ENCODE data around the gene APOB.

The APOB gene

DNA sequence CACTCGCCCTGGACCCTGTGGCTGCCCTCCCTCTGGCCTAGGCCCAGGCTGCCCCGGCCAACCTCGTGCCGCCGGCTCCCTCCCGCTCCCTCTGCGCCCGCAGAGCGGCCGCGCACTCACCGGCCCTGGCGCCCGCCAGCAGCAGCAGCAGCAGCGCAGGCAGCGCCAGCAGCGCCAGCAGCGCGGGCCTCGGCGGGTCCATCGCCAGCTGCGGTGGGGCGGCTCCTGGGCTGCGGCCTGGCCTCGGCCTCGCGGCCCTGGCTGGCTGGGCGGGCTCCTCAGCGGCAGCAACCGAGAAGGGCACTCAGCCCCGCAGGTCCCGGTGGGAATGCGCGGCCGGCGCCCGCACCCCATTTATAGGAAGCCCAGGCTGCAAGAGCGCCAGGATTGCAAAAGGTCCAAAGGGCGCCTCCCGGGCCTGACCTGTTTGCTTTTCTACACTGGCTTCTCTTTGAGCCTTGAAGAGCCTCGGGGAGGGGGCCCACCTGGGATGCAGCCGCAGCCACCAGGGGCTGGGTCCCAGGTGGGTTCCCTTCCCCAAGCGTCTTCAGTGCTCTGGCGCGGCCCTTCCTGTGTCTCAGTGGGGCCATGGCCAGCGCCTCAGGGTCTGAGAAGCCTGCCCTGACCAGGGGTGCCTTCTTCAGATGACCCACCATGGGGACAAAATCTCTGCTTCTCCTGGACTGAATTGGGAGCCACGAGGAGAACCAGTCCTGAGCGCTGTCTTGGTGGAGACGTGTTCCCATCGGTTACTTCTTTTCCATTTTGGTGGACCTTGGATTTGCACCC is at the start of gene APOB:
TSS of gene APOB (minus strand) at position 330 of the 789 bp plus-strand sequence. CDS start at position 202, 128 bp downstream.
- no peak for DNase-seq

- DNase-seq: no peak
These were observed 48.5 kb upstream of the APOB start for GRCh38 chr2:21092308-21092869.

DNA sequence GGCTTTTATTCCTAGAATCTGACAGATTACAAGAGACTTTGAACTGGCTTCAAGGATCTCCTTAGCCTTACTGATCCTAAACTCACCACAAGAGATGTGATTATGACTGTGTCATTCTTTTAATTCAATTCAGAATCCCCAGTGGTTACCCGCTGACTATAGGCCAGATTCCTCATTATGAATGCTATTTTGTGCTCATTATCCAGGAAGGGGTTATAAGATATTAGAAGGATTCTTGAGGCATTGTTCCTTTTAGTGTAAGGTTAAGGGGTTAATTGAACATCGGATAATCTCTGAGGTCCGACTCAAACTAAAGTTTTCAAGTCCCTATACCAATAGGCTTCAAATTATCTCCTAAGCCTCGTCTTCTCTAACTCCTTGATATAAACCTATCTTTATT is 40.5 kb upstream of the APOB start:
- DNase-seq: no peak

- no peak for DNase-seq
These were observed 39.6 kb upstream of the APOB start for GRCh38 chr2:21083482-21083881.

DNA sequence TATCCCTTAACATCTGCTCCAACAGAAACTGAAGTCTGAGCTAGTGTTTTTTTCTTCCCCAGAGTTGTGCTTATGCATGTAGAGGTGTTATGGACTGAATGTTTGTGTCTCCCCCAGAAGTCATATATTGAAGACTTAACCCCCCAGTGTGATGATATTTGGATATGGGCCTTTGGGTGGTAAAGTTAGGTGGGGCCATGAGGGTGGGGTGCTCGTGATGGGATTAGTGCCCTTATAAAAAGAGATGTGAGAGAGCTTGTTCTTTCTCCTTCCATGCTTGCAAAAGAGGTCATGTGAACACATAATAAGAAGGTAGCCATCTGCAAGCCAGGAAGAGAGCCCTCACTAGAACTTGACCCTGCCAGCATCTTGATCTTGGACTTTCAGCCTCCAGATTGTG is 34.4 kb upstream of the APOB start:
- DNase-seq: no peak

- no peak for DNase-seq
These were observed 28.8 kb upstream of the APOB start for GRCh38 chr2:21072477-21073242.

DNA sequence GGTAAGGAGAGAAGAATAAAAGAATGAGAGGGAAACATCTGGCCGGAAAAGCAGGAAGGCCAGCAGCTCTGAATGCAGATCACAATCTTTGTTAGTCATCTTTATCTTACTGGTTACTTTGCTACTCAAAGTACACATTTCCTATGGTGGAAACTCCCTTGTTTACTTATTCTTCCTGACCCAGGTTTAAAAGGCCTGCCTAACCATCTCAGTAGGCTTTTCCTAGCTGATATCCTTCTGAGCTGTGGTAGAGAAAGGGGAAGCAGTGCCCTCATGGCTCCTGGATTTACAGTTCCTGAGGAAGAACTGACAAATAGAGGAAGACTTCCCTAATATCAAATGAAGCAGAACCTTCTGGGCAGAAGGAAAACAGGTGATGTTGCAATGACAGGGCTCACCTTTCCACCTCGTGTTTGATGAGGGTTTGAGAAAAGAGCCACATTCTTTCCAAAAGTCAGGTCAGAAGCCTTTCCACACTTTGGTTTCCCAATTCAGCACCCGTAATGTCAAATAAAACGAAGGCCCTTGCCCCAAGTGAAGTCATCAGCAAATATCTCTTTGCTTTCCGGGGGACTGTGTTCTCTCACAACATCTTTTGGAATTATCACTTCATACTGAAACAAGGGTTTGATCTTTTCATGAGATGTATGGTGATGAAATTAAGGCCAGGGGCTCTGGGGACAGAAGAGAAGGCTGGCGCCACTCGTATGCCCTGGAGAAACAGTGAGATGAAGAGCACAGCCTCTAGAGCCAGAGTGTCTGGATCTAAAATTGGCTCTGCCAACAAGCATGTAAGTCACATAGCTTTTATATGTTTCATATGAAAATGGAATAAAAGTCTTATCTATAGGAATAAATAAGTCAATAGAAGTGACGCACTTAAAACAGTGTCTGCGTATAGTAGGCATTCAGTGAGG is 26.7 kb upstream of the APOB start:
- DNase-seq: no peak

DNA sequence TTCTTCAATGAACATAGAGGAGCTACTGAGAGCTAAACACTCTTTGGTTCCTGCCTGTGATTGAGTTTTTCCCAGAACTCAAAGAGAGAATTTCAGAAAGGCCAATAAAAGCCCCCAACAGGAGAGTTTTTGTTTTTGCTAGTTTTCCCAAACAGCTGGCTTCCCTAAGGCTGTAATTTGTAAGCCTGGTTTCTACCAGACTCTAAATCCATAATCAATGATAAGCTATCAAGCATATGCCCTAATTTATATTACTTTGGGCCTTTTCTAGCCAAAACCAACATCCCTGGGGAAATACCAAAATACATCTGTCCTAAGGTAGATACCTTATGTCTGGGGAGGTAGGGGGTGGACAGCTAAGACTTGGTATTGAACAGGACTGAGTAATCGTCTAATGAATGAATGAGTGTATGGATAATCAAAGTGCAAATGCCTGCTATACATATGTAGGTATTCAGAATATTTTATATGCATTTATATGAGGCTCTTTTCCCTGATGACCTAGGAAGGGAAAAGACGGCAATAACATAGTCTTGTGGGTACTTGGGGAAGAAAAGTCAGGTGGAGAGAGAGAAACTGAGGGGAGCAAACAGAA is 26.0 kb upstream of the APOB start:
- no peak for DNase-seq

GRCh38 chr2:21067859-21068537 is 24.1 kb upstream of the APOB start:
- DNase-seq: no peak

- no peak for DNase-seq
These were observed 23.3 kb upstream of the APOB start for GRCh38 chr2:21067125-21067524.

DNA sequence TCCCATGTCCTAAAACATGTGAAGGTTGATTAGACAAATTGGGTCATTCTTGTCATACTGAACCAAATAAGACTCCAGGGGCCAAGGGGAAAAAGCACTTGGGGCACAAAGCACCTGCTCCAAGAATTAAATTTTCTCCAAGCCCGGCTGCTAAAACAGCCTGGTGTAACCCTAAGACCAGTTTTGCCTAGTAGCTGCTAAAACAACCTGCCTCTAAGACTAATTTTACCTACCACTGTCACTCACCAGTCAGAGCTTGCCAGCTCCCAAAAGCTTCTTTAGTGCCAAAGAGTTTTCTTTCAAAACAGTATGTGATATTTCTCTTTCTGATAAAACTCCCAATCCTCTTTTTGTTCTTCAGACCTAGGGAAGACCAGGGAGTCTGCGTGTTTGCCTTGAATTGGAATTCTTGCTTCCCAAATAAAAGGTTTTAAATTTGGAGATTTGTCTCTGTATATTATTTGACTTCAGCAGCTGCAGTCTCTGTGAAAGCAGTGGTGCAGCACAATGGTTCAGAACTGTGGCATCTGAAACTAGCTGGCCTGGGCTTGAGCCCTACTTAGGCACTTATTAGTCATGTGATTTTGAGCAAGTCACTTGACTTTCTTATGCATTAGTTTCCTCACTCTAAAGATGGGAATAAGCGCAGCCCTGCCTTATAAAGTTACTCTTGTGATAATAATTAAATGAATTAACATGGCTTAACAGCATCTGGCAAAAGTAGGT is 16.2 kb upstream of the APOB start:
- DNase-seq: no peak

GRCh38 chr2:21057097-21057496 is 13.2 kb upstream of the APOB start:
- DNase-seq: no peak

- DNase-seq: no peak
These were observed 12.3 kb upstream of the APOB start for GRCh38 chr2:21055879-21056790.

DNA sequence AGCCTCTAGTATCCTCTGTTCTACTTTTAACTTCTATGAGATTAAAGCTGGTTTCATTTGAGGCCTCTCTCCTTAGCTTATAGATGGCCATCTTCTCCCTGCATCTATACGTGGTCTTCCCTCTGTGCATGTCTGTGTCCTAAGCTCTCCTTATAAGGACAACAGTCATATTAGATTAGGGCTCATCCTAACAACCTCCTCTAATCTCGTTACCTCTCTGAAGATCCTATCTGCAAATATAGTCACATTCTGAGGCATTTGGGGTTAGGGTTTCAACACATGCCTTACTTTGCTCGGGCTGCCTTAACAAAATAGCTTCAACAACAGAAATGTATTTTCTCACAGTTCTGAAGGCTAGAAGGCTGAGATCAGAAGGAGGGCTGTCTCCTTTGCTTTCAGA is 11.6 kb upstream of the APOB start:
- no peak for DNase-seq

GRCh38 chr2:21054011-21054410 is 10.1 kb upstream of the APOB start:
- DNase-seq: no peak

- no peak for DNase-seq
These were observed 8.2 kb upstream of the APOB start for GRCh38 chr2:21052044-21052443.

DNA sequence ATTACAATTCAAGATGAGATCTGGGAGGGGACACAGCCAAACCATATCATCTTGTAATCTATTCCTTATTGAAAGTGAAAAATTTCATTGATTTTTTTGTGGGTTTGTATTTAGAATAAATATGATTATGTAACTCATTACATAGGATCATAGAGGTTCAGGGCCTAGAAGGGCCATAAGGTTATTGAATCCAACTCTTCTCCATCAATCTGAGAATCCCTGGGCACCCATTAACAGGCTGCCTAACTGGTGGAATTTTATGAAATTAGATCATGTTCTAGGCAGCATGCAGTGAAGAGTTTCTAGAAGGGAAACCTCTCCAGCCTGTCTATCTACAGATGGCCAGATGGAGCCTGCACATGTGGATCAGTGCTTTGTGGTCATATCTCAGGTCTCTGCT is 6.3 kb upstream of the APOB start:
- DNase-seq: no peak

DNA sequence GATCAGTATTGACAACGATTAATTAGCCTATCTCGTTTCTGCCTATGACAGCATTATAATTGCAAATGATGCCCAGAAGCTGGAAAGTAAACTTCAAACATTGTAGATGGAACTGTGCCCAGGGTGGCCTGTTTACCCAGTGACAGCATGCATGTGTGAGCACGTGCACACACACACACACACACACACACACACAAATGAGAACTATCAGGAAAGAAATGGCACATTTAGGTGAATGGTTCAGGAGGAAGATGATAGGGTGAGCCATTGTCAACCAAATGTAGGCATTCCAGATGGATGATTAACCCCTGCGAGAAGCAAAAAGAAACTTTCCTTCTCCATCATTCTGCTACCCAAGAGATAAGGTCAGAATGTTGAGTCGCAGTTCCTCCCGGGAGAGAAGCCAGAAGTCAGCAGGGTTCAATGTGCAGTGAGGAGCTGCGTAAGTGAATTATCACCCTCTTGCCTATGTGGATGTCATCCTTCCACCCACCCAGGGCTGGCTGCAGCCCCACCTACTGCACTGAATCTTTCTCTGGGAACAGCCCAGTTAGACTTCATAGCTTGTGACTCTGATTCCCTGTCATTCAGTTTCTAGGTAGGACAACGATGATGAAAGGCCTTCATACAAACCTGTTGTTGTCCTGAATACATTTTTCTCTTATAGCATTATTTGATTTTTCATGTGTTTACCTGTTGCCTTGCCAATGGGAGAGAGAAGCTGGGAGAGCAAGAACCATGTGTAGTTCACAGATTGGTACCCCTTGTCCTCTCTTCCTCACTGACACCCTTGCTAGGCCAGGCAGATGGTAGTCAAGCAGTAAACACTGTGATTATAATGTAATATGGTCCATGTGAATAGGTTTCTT is 3.5 kb upstream of the APOB start:
- DNase-seq: no peak

DNA sequence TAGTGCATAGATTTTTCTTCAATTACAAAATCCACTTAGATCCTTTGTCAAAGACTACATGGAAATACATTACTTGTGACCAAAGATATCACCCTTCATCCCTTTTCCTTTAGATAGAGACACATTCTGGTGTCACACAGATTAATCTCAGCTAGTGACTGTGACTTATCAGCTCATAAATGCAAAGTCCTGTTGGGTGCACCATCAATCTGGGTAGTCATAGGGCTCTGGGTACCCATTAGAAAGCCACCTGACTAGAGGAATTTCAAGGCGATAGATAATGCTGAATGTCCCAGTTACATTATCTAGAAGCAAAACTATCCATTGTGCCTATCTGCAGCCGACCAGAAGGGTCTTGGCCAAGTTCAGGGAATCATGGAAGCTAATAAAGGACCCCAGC is 2.6 kb upstream of the APOB start:
- no peak for DNase-seq
